ENCODE measurements around the gene OXLD1. TPM values are rescaled to one million over a fixed set of nuclear protein-coding genes. Genes with fewer than 3 reads are reported as not detected.

OXLD1 gene
- polyA plus RNA-seq, 1 donor (not counting 4 experiments of a cell fraction or from before 2014, with no cell fraction given): 16.3 TPM

- H3K9ac ChIP-seq (ENCODE audit: control insufficient read depth, extremely low read depth, insufficient read depth, low read length): no peak overlapping the region
- H3K9me3 ChIP-seq (ENCODE audit: control insufficient read depth, low read depth, low read length): no peaks in the 10 kb centered on the region
- peaks cover 28% of the 10 kb centered on the region for H3K79me2 ChIP-seq (ENCODE audit: control insufficient read depth, insufficient read depth, low read length)
- no peak overlapping the region for H3K4me2 ChIP-seq (ENCODE audit: control insufficient read depth, extremely low read depth, insufficient read depth, low read depth, low read length)
- H2AFZ ChIP-seq (ENCODE audit: control insufficient read depth, low read length): no peak overlapping the region
- H3K4me1 ChIP-seq (ENCODE audit: control insufficient read depth, extremely low read depth, insufficient read depth, low read length): peaks cover 16% of the 10 kb centered on the region
- no peak overlapping the region for H3K4me3 ChIP-seq (ENCODE audit: control insufficient read depth in 2 of 3, extremely low read depth in 1 of 3, insufficient read depth in 2 of 3, low read depth in 1 of 3, low read length in 3 of 3)
- FAIRE-seq (no peak), DNase-seq (ENCODE audit: low read depth, low spot score) (no peak)
- H3K27ac ChIP-seq (ENCODE audit: control insufficient read depth, insufficient read depth, low read length): no peak overlapping the region
- H3K27me3 ChIP-seq (ENCODE audit: control insufficient read depth, extremely low read depth, insufficient read depth, low read length): no peaks in the 10 kb centered on the region
- H3K9me1 ChIP-seq (ENCODE audit: control insufficient read depth, extremely low read depth, insufficient read depth, low read length): no peaks in the 10 kb centered on the region
- no peak for TF ChIP-seq EZH2 (IDR thresholded peaks at IDR 0.05; ENCODE audit: low read length)
- no peak for TF ChIP-seq CTCF (optimal IDR thresholded peaks at IDR 0.05 in 1 of 3, IDR thresholded peaks at IDR 0.05 in 1 of 3, conservative IDR thresholded peaks at IDR 0.05 in 1 of 3; ENCODE audit: extremely low read depth in 1 of 3, insufficient read depth in 2 of 3, low read length in 3 of 3)
- dilution Hi-C loops (cut with MboI; ENCODE audit: extremely low pct_ligation_motif_present, low sequenced_read_pairs): no loop called here
- peaks cover under 1% of the 10 kb centered on the region for H4K20me1 ChIP-seq (ENCODE audit: control insufficient read depth, extremely low read depth, insufficient read depth, low read length)
- H3K36me3 ChIP-seq (ENCODE audit: control insufficient read depth in 2 of 2, extremely low read depth in 1 of 2, insufficient read depth in 2 of 2, low read length in 2 of 2): peaks cover 5 to 9% of the 10 kb centered on the region in 2 experiments
Measured at GRCh38 chr17:81680150-81680549, 13.7 kb upstream of the OXLD1 start.

GRCh38 chr17:81676906-81677305 is 10.5 kb upstream of the OXLD1 start:
- Histone ChIP-seq H3K36me3 (ENCODE audit: control insufficient read depth in 2 of 2, extremely low read depth in 1 of 2, insufficient read depth in 2 of 2, low read length in 2 of 2) (peaks cover 19 to 35% of the 10 kb centered on the region in 2 experiments), H3K9me1 (ENCODE audit: control insufficient read depth, extremely low read depth, insufficient read depth, low read length) (no peaks in the 10 kb centered on the region), H3K4me2 (ENCODE audit: control insufficient read depth, extremely low read depth, insufficient read depth, low read depth, low read length) (no peak overlapping the region), H4K20me1 (ENCODE audit: control insufficient read depth, extremely low read depth, insufficient read depth, low read length) (no peaks in the 10 kb centered on the region), H2AFZ (ENCODE audit: control insufficient read depth, low read length) (no peak overlapping the region), H3K4me3 (ENCODE audit: control insufficient read depth in 2 of 3, extremely low read depth in 1 of 3, insufficient read depth in 2 of 3, low read depth in 1 of 3, low read length in 3 of 3) (no peak overlapping the region), H3K9ac (ENCODE audit: control insufficient read depth, extremely low read depth, insufficient read depth, low read length) (no peak overlapping the region), H3K27me3 (ENCODE audit: control insufficient read depth, extremely low read depth, insufficient read depth, low read length) (no peaks in the 10 kb centered on the region), H3K79me2 (ENCODE audit: control insufficient read depth, insufficient read depth, low read length) (peaks cover 10% of the 10 kb centered on the region), H3K4me1 (ENCODE audit: control insufficient read depth, extremely low read depth, insufficient read depth, low read length) (no peaks in the 10 kb centered on the region), H3K27ac (ENCODE audit: control insufficient read depth, insufficient read depth, low read length) (no peak overlapping the region), H3K9me3 (ENCODE audit: control insufficient read depth, low read depth, low read length) (no peaks in the 10 kb centered on the region)
- TF ChIP-seq EZH2 (IDR thresholded peaks at IDR 0.05; ENCODE audit: low read length) (no peak), CTCF (optimal IDR thresholded peaks at IDR 0.05 in 1 of 3, IDR thresholded peaks at IDR 0.05 in 1 of 3, conservative IDR thresholded peaks at IDR 0.05 in 1 of 3; ENCODE audit: extremely low read depth in 1 of 3, insufficient read depth in 2 of 3, low read length in 3 of 3) (no peak)
- dilution Hi-C loops (cut with MboI; ENCODE audit: extremely low pct_ligation_motif_present, low sequenced_read_pairs): no loop called here
- FAIRE-seq (no peak), DNase-seq (ENCODE audit: low read depth, low spot score) (no peak)

All from keratinocyte (primary cell).